GM21825 (cell line): Measurements from ENCODE around the gene APOC1.

Experiments
- ATAC-seq: cut with Tn5 transposase; IDR thresholded peaks from one replicate; pipeline ENCODE4 v1.9.1; 2021; ENCODE audit warnings: mild to moderate bottlenecking, moderate library complexity; ENCODE audit not compliant: unreplicated experiment

The APOC1 gene

DNA sequence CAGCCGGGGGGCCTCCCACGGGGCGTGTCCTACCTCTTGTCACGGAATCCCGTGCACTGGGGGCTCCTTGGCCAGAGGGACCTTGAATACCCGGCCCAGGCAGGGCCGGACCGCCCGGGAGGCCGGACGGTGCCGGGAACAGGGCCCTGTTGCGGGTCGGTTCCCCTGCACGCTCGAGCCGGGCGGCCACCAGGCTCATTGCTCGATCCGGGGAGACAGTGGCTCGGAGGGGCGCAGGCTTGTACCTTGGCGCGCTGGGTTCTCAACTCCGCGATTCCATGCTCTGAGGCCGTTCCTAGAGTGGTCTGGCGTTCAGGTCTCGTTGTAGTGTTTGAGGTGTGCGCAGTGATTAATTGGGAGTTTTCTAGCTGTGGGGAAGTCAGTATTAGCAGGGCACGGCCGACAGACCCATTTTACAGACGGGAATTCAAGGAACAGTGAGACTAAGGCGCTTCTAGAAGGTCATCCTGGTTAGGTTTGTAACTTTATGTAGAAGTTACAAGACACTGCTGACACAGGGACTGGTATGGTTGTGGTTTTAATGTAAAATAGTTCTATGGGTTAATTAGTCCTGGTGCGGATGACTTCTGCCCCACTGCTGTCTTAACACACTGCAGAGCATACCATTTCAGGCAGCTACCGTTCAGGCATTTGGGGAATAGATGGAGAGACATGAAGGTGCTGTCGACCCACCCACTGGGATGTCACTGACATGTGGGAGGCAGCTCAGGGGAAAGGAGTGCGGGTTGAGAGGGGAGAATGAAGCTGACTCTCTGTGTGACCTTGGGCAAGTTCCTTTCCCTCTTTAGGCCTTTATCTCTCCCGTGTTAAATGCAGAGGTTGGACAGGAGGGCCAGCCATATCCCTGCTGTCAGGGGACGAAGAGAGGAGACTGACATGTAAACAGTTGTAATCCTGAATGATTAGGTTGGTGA is 41.4 kb downstream of the APOC1 start:
- ATAC-seq: peak; percentile 25

GRCh38 chr19:44957526-44957925 is 43.1 kb downstream of the APOC1 start:
- no peak for ATAC-seq

DNA sequence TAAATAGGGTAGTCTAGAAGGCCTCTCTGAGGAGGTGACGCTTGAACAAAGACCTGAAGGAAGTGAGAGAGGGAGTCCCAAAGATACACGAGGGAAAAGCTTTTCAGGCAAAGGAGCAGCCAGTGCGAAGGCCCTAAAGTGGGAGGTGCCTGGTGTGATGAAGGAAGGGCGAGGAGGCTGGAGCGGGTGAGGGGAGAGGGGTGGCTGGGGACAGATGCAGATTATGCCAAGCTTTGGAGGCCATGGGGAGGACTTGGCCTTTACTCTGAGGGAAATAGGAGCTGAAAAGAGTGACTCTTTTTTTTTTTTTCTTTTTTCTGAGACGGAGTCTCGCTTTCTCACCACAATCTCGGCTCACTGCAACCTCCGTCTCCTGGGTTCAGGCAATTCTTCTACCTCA is 43.7 kb downstream of the APOC1 start:
- ATAC-seq: no peak

- no peak for ATAC-seq
These were observed 45.3 kb downstream of the APOC1 start for GRCh38 chr19:44959691-44960090.

- ATAC-seq: no peak
These were observed 46.7 kb downstream of the APOC1 start for GRCh38 chr19:44960906-44961728.

- no peak for ATAC-seq
These were observed 47.4 kb downstream of the APOC1 start for GRCh38 chr19:44961821-44962220.

GRCh38 chr19:44968118-44968517 is 53.7 kb downstream of the APOC1 start:
- no peak for ATAC-seq

GRCh38 chr19:44968670-44969069 is 54.3 kb downstream of the APOC1 start:
- no peak for ATAC-seq
